Osteocyte (in vitro differentiated cells): ENCODE measurements around the gene ERG28. TPM values are rescaled to one million over a fixed set of nuclear protein-coding genes. Genes with fewer than 3 reads are reported as not detected.

Experiments
- DNase-seq: peaks from one replicate; pipeline ENCODE4 v3.0.0; 2021; ENCODE audit warnings: mixed read lengths; ENCODE audit not compliant: unreplicated experiment; ENCODE audit errors: extremely low spot score
- H3K27ac Mint-ChIP-seq: one replicate; pipeline ENCODE4 v1.8.0; 2021; ENCODE audit warnings: mild to moderate bottlenecking, mixed read lengths; ENCODE audit not compliant: unreplicated experiment
- H3K27me3 Mint-ChIP-seq: one replicate; pipeline ENCODE4 v1.8.0; 2021; ENCODE audit warnings: mixed read lengths; ENCODE audit not compliant: unreplicated experiment
- H3K36me3 Mint-ChIP-seq: one replicate; pipeline ENCODE4 v1.8.0; 2021; ENCODE audit warnings: mixed read lengths; ENCODE audit not compliant: unreplicated experiment
- H3K4me1 Mint-ChIP-seq: one replicate; pipeline ENCODE4 v1.8.0; 2021; ENCODE audit warnings: mixed read lengths; ENCODE audit not compliant: unreplicated experiment
- H3K4me3 Mint-ChIP-seq: one replicate; pipeline ENCODE4 v1.8.0; 2021; ENCODE audit warnings: mild to moderate bottlenecking, moderate library complexity, mixed read lengths; ENCODE audit not compliant: unreplicated experiment
- H3K9me3 Mint-ChIP-seq: one replicate; pipeline ENCODE4 v1.8.0; 2021; ENCODE audit warnings: mixed read lengths; ENCODE audit not compliant: unreplicated experiment
- CTCF ChIP-seq: fragments of 200-600 bp; sonication (generic); IDR thresholded peaks from 2 replicates; pipeline ENCODE4 v1.5.0; 2021; ENCODE audit warnings: antibody characterized with exemption, mild to moderate bottlenecking, moderate library complexity
- total RNA-seq: library from RNA; stranded (reverse); gene quantifications from 2 replicates; pipeline ENCODE4 v1.2.1, GENCODE V29; 2021

ERG28 gene
- total RNA-seq, 1 donor from 2014 or later, result 19.6 TPM

GRCh38 chr14:75640876-75641275 lies 19.8 kb downstream of the ERG28 start:
- no peaks in the 10 kb centered on the region for H3K36me3 Mint-ChIP-seq
- H3K9me3 Mint-ChIP-seq, result no peaks in the 10 kb centered on the region
- no peaks in the 10 kb centered on the region for H3K27me3 Mint-ChIP-seq
- no peak overlapping the region for H3K4me3 Mint-ChIP-seq
- H3K27ac Mint-ChIP-seq, result no peak overlapping the region
- no peak for DNase-seq
- peaks cover 9% of the 10 kb centered on the region for H3K4me1 Mint-ChIP-seq
- TF ChIP-seq CTCF, result no peak

GRCh38 chr14:75636100-75636692 lies 24.5 kb downstream of the ERG28 start:
- Mint-ChIP-seq H3K27ac (no peak overlapping the region), H3K4me1 (peaks cover 7% of the 10 kb centered on the region), H3K36me3 (no peaks in the 10 kb centered on the region), H3K27me3 (peaks cover 10% of the 10 kb centered on the region), H3K4me3 (no peak overlapping the region), H3K9me3 (no peaks in the 10 kb centered on the region)
- no peak for TF ChIP-seq CTCF
- no peak for DNase-seq

- H3K4me1 Mint-ChIP-seq, result peaks cover 7% of the 10 kb centered on the region
- no peaks in the 10 kb centered on the region for H3K36me3 Mint-ChIP-seq
- H3K27ac Mint-ChIP-seq, result no peak overlapping the region
- peaks cover 12% of the 10 kb centered on the region for H3K27me3 Mint-ChIP-seq
- TF ChIP-seq CTCF, result no peak
- DNase-seq, result no peak
- H3K4me3 Mint-ChIP-seq, result no peak overlapping the region
- no peaks in the 10 kb centered on the region for H3K9me3 Mint-ChIP-seq
Observed at GRCh38 chr14:75634848-75635247, 25.8 kb downstream of the ERG28 start.

- Mint-ChIP-seq H3K27ac (no peak overlapping the region), H3K4me3 (no peak overlapping the region)
Observed at GRCh38 chr14:75631453-75631831, 29.2 kb downstream of the ERG28 start.

More at GRCh38 chr14:75631453-75631831, 29.2 kb downstream of the ERG28 start:
- no peaks in the 10 kb centered on the region for H3K36me3 Mint-ChIP-seq
- H3K9me3 Mint-ChIP-seq, result no peaks in the 10 kb centered on the region
- no peak for DNase-seq
- no peak for TF ChIP-seq CTCF
- peaks cover 3% of the 10 kb centered on the region for H3K4me1 Mint-ChIP-seq
- peaks cover 21% of the 10 kb centered on the region for H3K27me3 Mint-ChIP-seq
